Gastroesophageal sphincter (tissue), 3 donors: Measurements from ENCODE around the gene THSD4.

Experiments used
- CTCF ChIP-seq, 4 experiments: fragments of 200-600 bp in 2 of 4; fragments of 450-650 bp in 2 of 4; sonication (generic) in 1 of 4; IDR thresholded peaks; one replicate each; pipeline ENCODE4 v1.5.1; 2017 to 2019; ENCODE audit warnings: antibody characterized with exemption in 4 of 4, mild to moderate bottlenecking in 2 of 4, moderate library complexity in 2 of 4
- EP300 ChIP-seq: sonication (generic); formaldehyde crosslinking; IDR thresholded peaks from one replicate; pipeline ENCODE4 v1.6.1; 2017; ENCODE audit warnings: antibody characterized with exemption, mild to moderate bottlenecking
- POLR2A ChIP-seq, 2 donors: fragments of 450-650 bp; IDR thresholded peaks; one replicate each; pipeline ENCODE4 v1.6.1; 2017; ENCODE audit warnings: antibody characterized with exemption in 2 of 2, mild to moderate bottlenecking in 2 of 2, moderate library complexity in 1 of 2
- POLR2AphosphoS5 ChIP-seq: sonication (generic); formaldehyde crosslinking; IDR thresholded peaks from one replicate; pipeline ENCODE4 v1.6.1; 2017; ENCODE audit warnings: antibody characterized with exemption

- TF ChIP-seq POLR2AphosphoS5, result no peak
- no peak for TF ChIP-seq POLR2A (IDR thresholded peaks at IDR 0.05)
- no peak for TF ChIP-seq CTCF (IDR thresholded peaks at IDR 0.05)
- TF ChIP-seq EP300, result no peak
Measured at GRCh38 chr15:71121442-71121841, 6.2 kb downstream of the THSD4 start.
